Activated T-helper 17 cell treated with anti-CD3 and anti-CD28 coated beads, Interleukin-2, amount 50 U/mL, for 72 hours (primary cell): ENCODE data around the gene ZBTB24. TPM values are rescaled to one million over a fixed set of nuclear protein-coding genes. Genes with fewer than 3 reads are reported as not detected.

Experiments used
- ATAC-seq: fragments of 150-1000 bp; cut with Tn5 transposase; replicated peaks from 2 replicates; pipeline ENCODE4 v1.10.0; 2021; ENCODE audit warnings: mild to moderate bottlenecking, moderate library complexity
- H3K27ac Mint-ChIP-seq: one replicate; pipeline ENCODE4 v1.8.0; 2022; ENCODE audit warnings: mixed read lengths
- H3K27me3 Mint-ChIP-seq: one replicate; pipeline ENCODE4 v1.8.0; 2022; ENCODE audit warnings: mixed read lengths
- H3K36me3 Mint-ChIP-seq: one replicate; pipeline ENCODE4 v1.8.0; 2022; ENCODE audit warnings: low read depth, mild to moderate bottlenecking, mixed read lengths
- H3K4me1 Mint-ChIP-seq: one replicate; pipeline ENCODE4 v1.8.0; 2022; ENCODE audit warnings: mixed read lengths
- H3K4me3 Mint-ChIP-seq: one replicate; pipeline ENCODE4 v1.8.0; 2022; ENCODE audit warnings: mild to moderate bottlenecking, mixed read lengths
- H3K9me3 Mint-ChIP-seq: one replicate; pipeline ENCODE4 v1.8.0; 2022; ENCODE audit warnings: mixed read lengths
- total RNA-seq, 2 donors: library from RNA; stranded (reverse); gene quantifications; one replicate each; pipeline ENCODE4 v1.2.3, GENCODE V29; 2022

Gene ZBTB24
- total RNA-seq, 2 donors from 2014 or later: 11.0 to 11.4 TPM

GRCh38 chr6:109454496-109455436 lies 28.3 kb downstream of the ZBTB24 start:
- H3K9me3 Mint-ChIP-seq: no peaks in the 10 kb centered on the region
- H3K36me3 Mint-ChIP-seq: peaks cover 31% of the 10 kb centered on the region
- peaks cover 37% of the 10 kb centered on the region for H3K4me1 Mint-ChIP-seq
- peak overlapping the region; percentile 94 for H3K4me3 Mint-ChIP-seq
- ATAC-seq: peak; percentile 47
- H3K27ac Mint-ChIP-seq: peak overlapping the region; percentile 95
- no peaks in the 10 kb centered on the region for H3K27me3 Mint-ChIP-seq

DNA sequence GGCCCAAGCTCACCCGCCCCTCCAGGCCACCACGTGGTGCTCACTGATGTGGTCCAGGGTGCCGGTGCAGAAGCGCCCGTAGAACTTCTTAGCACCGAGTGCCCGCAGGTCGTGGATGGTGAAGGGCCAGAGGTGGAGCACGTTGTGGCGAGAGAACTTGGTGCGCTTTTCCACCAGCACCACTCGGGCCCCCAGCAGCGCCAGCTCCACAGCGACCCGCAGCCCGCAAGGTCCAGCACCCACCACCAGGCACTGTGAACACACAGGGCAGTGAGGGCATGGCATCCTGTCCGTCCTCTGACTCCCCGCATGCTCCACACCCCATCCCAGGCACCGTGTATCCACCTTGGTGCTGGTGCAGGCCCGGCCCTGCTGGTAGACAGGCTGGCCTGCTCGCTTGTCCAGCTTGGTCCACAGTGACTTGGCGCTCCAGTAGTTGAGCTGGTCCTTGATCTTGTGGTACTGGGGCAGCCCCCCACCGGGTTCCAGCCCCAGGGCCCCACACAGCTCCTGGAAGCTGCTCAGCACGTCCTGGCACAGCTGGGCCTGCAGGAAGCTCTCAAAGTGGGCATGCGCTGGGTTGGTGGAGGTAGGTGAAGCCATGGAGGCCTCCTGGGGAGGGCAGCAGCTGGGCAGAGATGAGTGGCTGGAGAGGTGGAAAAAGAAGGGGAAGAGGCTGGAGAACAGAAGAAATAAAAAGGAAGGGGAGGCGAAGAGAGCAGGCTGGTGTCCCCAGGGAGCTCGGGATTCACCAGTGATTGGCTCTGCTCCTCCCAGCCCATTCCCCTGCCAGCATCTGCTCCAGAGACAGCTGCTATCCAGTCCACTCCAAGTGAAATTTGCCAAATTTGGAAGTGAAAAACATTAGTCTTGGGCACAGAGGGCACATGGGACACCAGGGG lies 29.2 kb downstream of the ZBTB24 start:
- H3K36me3 Mint-ChIP-seq: peaks cover 29% of the 10 kb centered on the region
- peaks cover 31% of the 10 kb centered on the region for H3K4me1 Mint-ChIP-seq
- H3K27ac Mint-ChIP-seq: peak overlapping the region; percentile 95
- ATAC-seq: no peak
- peak overlapping the region; percentile 94 for H3K4me3 Mint-ChIP-seq
- H3K27me3 Mint-ChIP-seq: no peaks in the 10 kb centered on the region
- H3K9me3 Mint-ChIP-seq: no peaks in the 10 kb centered on the region

DNA sequence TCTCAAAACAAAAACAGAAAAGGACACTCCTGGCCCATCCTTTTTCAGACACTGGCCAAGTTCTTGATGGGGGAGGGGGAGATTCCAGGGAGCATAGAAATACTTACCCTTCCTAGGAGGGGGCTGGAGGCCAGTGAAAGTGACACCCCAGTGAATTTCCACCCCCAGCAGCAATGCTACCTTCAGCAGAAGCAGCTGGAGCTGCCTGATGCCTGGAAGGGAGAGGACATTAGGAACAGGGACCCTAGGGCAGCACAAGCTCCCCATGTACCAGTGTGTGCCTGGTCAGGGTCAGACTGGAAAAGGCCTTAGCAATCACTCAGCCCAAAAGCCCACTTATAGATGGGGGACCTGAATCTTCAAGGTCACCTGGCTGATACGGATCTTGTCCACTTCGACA lies 29.9 kb downstream of the ZBTB24 start:
- no peak for ATAC-seq
- Mint-ChIP-seq H3K27me3 (no peaks in the 10 kb centered on the region), H3K4me3 (peak overlapping the region; percentile 94)

DNA sequence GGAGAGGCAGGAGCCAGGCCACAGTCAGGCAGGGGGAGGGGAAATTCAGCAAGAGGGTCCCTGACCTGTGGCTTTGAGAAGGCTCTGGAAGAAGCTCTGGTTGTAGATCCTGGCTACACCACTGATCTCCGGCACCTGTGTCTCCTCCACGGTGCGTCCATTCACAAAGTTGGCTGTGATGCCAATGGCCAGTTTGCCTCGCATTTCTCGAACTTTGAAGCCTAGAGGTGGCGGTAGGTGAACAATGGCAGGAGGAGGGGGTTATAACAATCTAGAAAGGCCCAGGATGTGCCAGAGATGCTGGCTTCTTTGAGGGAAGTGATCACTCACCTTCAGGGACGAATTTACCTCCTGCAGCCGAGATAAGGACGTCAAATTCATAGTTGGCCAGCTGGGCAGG lies 30.8 kb downstream of the ZBTB24 start:
- Mint-ChIP-seq H3K36me3 (peaks cover 29% of the 10 kb centered on the region), H3K4me1 (peaks cover 29% of the 10 kb centered on the region), H3K4me3 (peak overlapping the region; percentile 20)

More for the DNA sequence above, 29.9 kb downstream of the ZBTB24 start:
- no peak overlapping the region for H3K27ac Mint-ChIP-seq
- H3K4me1 Mint-ChIP-seq: peaks cover 32% of the 10 kb centered on the region
- no peaks in the 10 kb centered on the region for H3K9me3 Mint-ChIP-seq
- peaks cover 29% of the 10 kb centered on the region for H3K36me3 Mint-ChIP-seq

DNA sequence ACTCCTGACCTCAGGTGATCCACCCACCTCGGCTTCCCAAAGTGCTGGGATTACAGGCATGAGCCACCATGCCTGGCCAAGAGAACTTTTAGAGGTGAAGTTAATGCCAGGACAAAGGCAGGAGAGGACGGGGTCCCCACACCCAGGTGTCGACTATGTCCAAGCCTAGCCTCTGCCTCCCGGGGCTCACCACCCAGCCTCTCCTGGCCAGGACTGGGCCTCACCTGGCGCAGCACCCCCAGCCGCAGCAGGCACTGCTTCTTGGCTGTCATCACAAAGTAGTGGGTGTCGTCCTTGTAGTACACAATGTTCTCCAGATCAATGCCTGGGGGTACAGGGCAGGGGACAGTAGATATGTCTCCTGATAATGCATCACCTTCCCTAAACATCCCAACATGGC lies 31.6 kb downstream of the ZBTB24 start:
- Mint-ChIP-seq H3K27ac (no peak overlapping the region), H3K27me3 (no peaks in the 10 kb centered on the region), H3K36me3 (peaks cover 34% of the 10 kb centered on the region), H3K4me1 (peaks cover 26% of the 10 kb centered on the region), H3K9me3 (no peaks in the 10 kb centered on the region), H3K4me3 (no peak overlapping the region)
- ATAC-seq: no peak

More for the DNA sequence above, 30.8 kb downstream of the ZBTB24 start:
- ATAC-seq: no peak
- H3K27me3 Mint-ChIP-seq: no peaks in the 10 kb centered on the region
- H3K27ac Mint-ChIP-seq: peak overlapping the region; percentile 36
- H3K9me3 Mint-ChIP-seq: no peaks in the 10 kb centered on the region

- Mint-ChIP-seq H3K27ac (peak overlapping the region; percentile 83), H3K9me3 (no peaks in the 10 kb centered on the region), H3K4me3 (no peak overlapping the region), H3K4me1 (peaks cover 28% of the 10 kb centered on the region), H3K27me3 (no peaks in the 10 kb centered on the region), H3K36me3 (peaks cover 39% of the 10 kb centered on the region)
- ATAC-seq: no peak
These were observed 32.2 kb downstream of the ZBTB24 start for GRCh38 chr6:109450801-109451200.

GRCh38 chr6:109449795-109450673 lies 33.0 kb downstream of the ZBTB24 start:
- peaks cover 28% of the 10 kb centered on the region for H3K4me1 Mint-ChIP-seq
- peak; percentile 49 for ATAC-seq
- peak overlapping the region; percentile 48 for H3K4me3 Mint-ChIP-seq
- H3K9me3 Mint-ChIP-seq: no peaks in the 10 kb centered on the region
- peaks cover 42% of the 10 kb centered on the region for H3K36me3 Mint-ChIP-seq
- peak overlapping the region; percentile 83 for H3K27ac Mint-ChIP-seq
- H3K27me3 Mint-ChIP-seq: no peaks in the 10 kb centered on the region

GRCh38 chr6:109449064-109449794 lies 33.8 kb downstream of the ZBTB24 start:
- peaks cover 41% of the 10 kb centered on the region for H3K36me3 Mint-ChIP-seq
- no peaks in the 10 kb centered on the region for H3K9me3 Mint-ChIP-seq
- peak overlapping the region; percentile 83 for H3K27ac Mint-ChIP-seq
- no peaks in the 10 kb centered on the region for H3K27me3 Mint-ChIP-seq
- no peak for ATAC-seq
- peaks cover 28% of the 10 kb centered on the region for H3K4me1 Mint-ChIP-seq
- H3K4me3 Mint-ChIP-seq: peak overlapping the region; percentile 48

GRCh38 chr6:109448615-109449014 lies 34.4 kb downstream of the ZBTB24 start:
- peaks cover 24% of the 10 kb centered on the region for H3K4me1 Mint-ChIP-seq
- no peak overlapping the region for H3K4me3 Mint-ChIP-seq
- H3K27ac Mint-ChIP-seq: peak overlapping the region; percentile 69
- peaks cover 41% of the 10 kb centered on the region for H3K36me3 Mint-ChIP-seq
- no peaks in the 10 kb centered on the region for H3K9me3 Mint-ChIP-seq
- ATAC-seq: no peak
- no peaks in the 10 kb centered on the region for H3K27me3 Mint-ChIP-seq

- H3K4me1 Mint-ChIP-seq: peaks cover 24% of the 10 kb centered on the region
- H3K27me3 Mint-ChIP-seq: no peaks in the 10 kb centered on the region
- H3K9me3 Mint-ChIP-seq: no peaks in the 10 kb centered on the region
- H3K36me3 Mint-ChIP-seq: peaks cover 47% of the 10 kb centered on the region
- ATAC-seq: no peak
- no peak overlapping the region for H3K4me3 Mint-ChIP-seq
- peak overlapping the region; percentile 69 for H3K27ac Mint-ChIP-seq
These were observed 35.0 kb downstream of the ZBTB24 start for GRCh38 chr6:109447878-109448555.

DNA sequence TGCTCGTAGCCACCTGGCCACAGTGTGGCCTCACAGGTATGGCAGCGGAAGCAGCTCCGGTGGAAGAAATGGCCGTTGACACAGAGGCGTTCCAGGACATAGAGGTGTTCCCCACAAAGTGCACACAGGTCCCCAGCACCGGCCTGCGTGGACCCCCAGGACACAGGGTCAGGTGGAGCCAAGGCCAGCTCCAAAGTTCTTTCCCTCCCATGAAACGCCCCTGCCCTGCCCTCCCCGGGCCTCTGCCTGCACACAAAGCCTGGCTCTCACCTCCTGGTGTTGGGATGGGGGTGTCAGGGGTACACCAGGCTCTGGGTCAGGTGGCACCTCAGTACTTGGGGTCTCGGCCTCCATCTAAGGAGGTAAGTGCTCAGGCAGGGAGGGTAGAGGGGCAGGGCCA lies 35.9 kb downstream of the ZBTB24 start:
- ATAC-seq: no peak

DNA sequence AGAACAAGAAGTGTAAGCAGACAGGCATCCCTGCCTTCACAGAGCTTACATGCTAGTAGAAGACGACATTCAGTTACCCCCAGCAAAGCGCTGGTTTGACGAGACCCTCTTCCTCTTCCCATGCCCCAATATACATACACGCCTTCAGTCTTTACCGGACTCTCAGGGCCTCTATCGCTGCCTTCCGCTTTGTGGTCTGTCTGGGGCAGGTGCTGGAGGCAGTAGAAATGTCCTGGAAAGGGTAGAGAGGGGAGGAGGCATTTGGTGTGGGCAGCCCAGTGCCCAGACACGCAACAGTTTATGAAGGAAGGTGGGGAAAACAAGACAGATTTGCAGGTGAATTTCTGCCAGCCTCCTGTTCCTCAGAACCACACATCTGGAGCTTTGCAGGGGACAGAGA lies 36.5 kb downstream of the ZBTB24 start:
- Mint-ChIP-seq H3K36me3 (peaks cover 51% of the 10 kb centered on the region), H3K27ac (peak overlapping the region; percentile 32), H3K4me1 (peaks cover 33% of the 10 kb centered on the region), H3K9me3 (no peaks in the 10 kb centered on the region), H3K4me3 (no peak overlapping the region), H3K27me3 (no peaks in the 10 kb centered on the region)
- no peak for ATAC-seq

More for the DNA sequence above, 35.9 kb downstream of the ZBTB24 start:
- Mint-ChIP-seq H3K4me3 (no peak overlapping the region), H3K27me3 (no peaks in the 10 kb centered on the region), H3K27ac (peak overlapping the region; percentile 69), H3K36me3 (peaks cover 51% of the 10 kb centered on the region), H3K9me3 (no peaks in the 10 kb centered on the region), H3K4me1 (peaks cover 28% of the 10 kb centered on the region)

DNA sequence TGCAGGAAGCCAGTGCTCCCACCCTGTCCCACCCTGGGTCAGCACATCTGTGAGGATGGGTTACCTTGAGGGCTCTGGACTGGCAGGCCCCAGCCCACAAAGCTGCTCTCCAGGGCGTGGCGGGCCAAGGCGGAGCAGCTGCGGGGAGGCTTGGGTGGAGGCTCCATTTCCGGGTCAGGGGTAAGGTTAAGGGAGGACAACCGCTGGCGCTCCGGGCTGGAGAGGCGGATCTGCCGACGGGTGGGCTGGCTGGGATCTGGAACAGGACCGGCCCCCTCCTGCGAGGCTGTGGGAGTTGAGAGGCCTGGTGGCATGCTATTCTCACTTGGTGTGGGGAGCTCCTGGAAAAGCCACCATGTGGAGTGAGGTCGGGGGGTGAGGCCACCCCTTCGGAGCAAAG lies 36.9 kb downstream of the ZBTB24 start:
- H3K27ac Mint-ChIP-seq: peak overlapping the region; percentile 32
- H3K9me3 Mint-ChIP-seq: no peaks in the 10 kb centered on the region
- ATAC-seq: no peak
- H3K4me1 Mint-ChIP-seq: peaks cover 35% of the 10 kb centered on the region
- H3K4me3 Mint-ChIP-seq: no peak overlapping the region
- no peaks in the 10 kb centered on the region for H3K27me3 Mint-ChIP-seq
- peaks cover 55% of the 10 kb centered on the region for H3K36me3 Mint-ChIP-seq
